GM21717 (cell line): ENCODE results near the gene CACNA2D1.

Experiments used
- ATAC-seq: cut with Tn5 transposase; IDR thresholded peaks from one replicate; pipeline ENCODE4 v1.9.1; 2021; ENCODE audit warnings: mild to moderate bottlenecking, moderate library complexity; ENCODE audit not compliant: unreplicated experiment

The CACNA2D1 gene

GRCh38 chr7:82289152-82289535, 154.4 kb downstream of the CACNA2D1 start:
- no peak for ATAC-seq

GRCh38 chr7:82286798-82287140, 156.8 kb downstream of the CACNA2D1 start:
- no peak for ATAC-seq

GRCh38 chr7:82286096-82286797, 157.3 kb downstream of the CACNA2D1 start:
- ATAC-seq: no peak

- ATAC-seq: no peak
Observed at GRCh38 chr7:82284936-82285519, 158.5 kb downstream of the CACNA2D1 start.

GRCh38 chr7:82275342-82275741, 168.2 kb downstream of the CACNA2D1 start:
- ATAC-seq: no peak

GRCh38 chr7:82274681-82275080, 168.9 kb downstream of the CACNA2D1 start:
- no peak for ATAC-seq

DNA sequence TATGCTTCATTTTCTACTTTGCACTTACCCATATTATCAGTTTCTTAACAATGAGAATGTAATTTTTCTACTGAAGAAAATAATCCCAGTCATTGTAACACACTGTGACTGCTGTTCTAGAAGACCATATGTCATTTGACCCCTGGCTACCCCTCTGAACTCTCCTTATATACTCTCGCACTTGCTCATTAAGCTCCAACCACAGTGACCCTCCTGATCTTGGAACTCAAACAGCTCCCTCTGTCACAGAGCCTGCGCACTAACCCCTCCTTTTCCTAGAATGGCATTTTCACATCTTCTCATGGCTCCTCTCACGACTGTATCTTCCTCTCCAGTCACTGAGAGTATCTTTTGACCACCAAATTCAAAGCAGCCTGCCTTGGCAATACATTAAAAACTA, 169.7 kb downstream of the CACNA2D1 start:
- ATAC-seq: no peak

GRCh38 chr7:82270870-82271269, 172.7 kb downstream of the CACNA2D1 start:
- ATAC-seq: no peak

DNA sequence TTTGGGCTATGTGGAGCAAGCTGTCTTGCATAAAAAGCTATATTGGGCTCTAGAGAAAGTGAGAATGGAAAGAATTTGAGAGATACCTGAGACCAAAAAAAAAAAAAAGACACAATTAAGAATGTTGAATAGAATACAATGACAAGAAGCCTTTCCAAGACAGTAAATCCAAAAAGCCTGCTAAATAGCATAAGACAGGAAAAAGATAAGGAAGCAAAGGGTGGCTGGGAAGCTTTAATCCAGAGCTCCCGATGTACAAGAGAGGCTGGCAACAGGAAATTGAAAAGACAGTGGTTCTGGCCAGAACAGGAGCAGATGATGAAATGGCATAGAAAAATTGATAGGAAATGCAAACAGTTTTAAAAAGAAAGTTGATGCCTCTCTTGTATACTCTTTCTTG, 174.9 kb downstream of the CACNA2D1 start:
- no peak for ATAC-seq

GRCh38 chr7:82266081-82266480, 177.5 kb downstream of the CACNA2D1 start:
- no peak for ATAC-seq

DNA sequence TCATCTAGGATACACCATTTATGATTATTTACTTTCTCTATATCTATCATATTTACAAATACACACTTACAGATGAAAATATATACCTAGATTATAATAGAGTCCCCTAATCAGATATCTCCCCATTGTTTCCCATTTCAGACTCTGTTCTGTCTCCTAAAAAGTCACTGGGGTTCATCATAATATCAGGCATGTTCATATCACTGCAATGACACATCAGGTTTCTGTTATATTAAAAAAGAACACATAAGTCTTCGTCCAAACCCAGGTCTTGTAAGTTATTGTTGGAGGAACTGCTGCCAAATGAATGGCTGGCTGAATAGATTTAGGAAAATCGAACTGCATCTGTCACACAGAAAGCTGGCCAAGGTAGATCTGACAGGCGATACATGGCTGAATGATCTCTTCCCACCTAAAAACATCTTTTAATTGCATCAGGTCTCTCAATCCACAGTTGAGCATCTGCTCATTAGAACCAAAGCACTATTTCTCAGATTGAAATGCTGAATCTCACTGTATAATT, 178.7 kb downstream of the CACNA2D1 start:
- no peak for ATAC-seq

DNA sequence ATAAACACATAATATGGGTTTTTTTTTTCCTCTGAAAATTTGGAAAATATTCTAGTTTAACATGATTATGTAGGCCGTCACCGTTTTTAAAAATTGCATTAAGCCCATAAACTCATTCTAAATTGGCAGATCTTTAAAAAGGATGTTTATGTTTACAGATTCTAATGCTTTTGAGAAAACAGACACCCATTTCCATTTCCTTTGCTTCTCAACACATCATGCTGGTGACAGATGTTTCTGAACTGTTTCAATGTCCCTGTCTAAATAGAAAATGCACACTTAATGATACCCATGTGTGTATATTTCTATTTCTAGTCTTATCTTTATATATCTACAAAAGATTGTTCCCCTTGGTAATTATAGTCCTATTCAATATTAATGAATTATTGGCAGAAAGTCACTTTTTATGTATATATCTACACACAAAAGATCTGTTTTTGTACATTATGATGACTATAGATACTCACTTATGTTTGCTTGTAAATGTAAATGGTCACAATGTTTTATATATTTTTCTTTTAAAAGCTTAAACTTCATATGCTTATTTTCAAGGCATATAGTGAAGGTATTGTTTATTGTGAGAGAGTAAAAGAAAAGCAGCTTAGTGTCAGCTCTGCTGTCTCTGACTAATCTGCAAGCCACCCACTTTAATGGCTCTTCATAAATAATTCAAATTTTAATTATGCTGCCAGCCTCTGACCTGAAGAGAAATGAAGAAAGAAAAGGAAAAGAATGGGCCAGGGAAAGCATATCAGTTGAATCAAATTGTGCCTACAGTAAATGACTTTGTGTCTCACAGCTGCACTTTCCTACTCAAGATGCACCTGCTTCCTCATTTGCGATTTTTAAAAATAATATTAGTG, 179.4 kb downstream of the CACNA2D1 start:
- ATAC-seq: no peak

DNA sequence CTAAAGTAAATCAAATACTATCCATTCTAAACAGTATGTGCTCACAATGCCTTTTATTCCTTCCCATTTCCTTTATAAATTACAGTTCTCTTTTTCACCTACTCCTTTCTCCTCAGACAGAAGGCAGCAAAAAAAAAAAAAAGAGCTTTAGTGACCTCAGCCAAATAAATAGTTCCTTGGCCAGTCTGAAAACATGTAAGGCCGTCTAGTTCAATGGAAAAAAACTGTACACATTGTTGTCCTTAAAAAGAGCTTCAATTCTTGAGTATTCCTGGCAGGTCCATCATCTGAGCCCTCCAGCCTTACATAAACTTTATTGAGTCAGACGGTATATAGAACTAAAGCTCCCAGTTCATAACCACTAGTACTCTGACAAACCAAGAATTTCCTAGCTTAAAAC, 185.4 kb downstream of the CACNA2D1 start:
- ATAC-seq: no peak

DNA sequence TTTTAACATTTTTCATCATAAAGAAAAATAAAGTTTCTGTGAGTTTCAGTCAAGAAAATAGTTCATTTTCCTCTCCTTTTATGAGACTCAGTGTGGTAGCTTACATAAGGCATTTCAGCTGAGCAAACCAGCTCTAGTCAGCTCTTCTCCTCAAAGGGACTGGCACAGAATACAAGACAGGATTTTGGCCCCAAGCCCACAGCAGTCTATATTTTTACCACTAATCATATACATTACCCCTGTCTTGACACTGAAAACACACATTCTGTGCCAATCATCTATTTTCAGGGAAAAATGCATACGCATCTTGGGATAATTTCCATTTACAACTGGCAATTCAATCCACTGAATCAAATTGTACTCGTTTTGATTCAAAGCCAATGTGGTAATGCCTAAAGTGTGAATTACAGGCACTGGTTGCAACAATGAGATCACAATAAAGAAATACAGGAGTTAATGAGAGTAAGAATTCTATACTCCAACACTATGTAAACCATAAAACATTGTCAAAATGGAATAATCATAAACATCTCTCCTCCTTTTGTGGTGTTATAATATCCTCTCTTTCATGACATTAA, 186.4 kb downstream of the CACNA2D1 start:
- ATAC-seq: no peak

- no peak for ATAC-seq
Observed at GRCh38 chr7:82255706-82256105, 187.9 kb downstream of the CACNA2D1 start.

- no peak for ATAC-seq
Observed at GRCh38 chr7:82250598-82250997, 193.0 kb downstream of the CACNA2D1 start.

GRCh38 chr7:82249979-82250378, 193.6 kb downstream of the CACNA2D1 start:
- ATAC-seq: no peak

GRCh38 chr7:82247814-82248433, 195.7 kb downstream of the CACNA2D1 start:
- ATAC-seq: no peak

- no peak for ATAC-seq
Observed at GRCh38 chr7:82244947-82245517, 198.5 kb downstream of the CACNA2D1 start.

DNA sequence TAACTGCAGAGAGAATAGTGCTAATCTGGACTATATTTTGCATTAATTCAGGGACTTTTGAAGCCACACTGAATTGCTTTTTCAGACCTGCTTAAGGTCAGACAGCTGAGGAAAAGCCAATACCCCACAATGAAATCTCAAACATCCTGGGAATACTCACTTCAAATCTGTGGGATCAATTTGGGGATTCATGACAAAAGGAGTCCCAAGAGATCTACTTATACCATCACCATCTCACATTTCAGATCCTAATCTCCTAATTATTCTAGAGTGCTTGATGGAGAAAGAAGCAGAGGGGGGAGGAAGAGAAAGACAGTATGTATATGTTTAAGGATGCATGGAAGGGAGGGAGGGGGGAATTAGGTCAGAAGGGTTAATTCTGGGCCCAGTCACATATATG, 202.2 kb downstream of the CACNA2D1 start:
- no peak for ATAC-seq

DNA sequence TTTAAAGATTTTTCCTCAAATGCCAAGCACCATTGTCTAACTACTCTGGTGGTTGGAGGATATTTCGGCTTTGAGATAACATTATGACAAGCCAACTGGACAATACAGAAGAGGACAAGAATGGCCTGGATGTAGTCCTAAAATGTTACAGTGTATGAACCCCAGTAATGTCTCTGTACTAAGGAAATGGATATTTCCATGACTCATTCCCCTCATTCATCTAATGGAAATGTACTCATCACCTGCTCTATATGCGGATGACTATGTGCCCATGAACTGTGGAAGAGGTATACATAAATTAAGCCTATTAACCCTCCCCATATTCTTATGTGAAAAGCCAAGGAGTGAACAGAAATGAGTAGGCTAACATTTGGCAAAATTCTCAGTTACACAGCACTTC, 207.9 kb downstream of the CACNA2D1 start:
- ATAC-seq: no peak
